ENCODE data around the gene FBXO40. TPM values are rescaled to one million over a fixed set of nuclear protein-coding genes. Genes with fewer than 3 reads are reported as not detected.

The FBXO40 gene
- not detected for total RNA-seq

GRCh38 chr3:121592856-121593702 lies at the start of gene FBXO40:
Gene FBXO40, plus strand, starts transcription at chr3:121593379. Its CDS starts 27,197 bp downstream, at chr3:121620576.

GRCh38 chr3:121545574-121546455 lies 47.4 kb upstream of the FBXO40 start, which contains the start of gene POLQ:
Gene POLQ, minus strand, starts transcription at chr3:121545988. Its CDS starts 111 bp downstream, at chr3:121545877.

GRCh38 chr3:121567649-121568048 lies 25.5 kb upstream of the FBXO40 start, which contains the start of gene ARGFX:
Gene ARGFX, plus strand, starts transcription at chr3:121567949. Its CDS starts 2,765 bp downstream, at chr3:121570714.

GRCh38 chr3:121660356-121661171 lies 67.4 kb downstream of the FBXO40 start, which contains the start of gene HCLS1:
Gene HCLS1, minus strand, starts transcription at chr3:121660903. Its CDS starts 2,556 bp downstream, at chr3:121658347.

Small RNA genes lying within 50 kb of the gene (small RNA-seq; reads per million reads assigned to genes)
- gene RNU4-62P = not detected

Other genes with a start within 250 kb of the FBXO40 start
- 2.5 TPM for gene POLQ, start 47.4 kb upstream of the FBXO40 start, total RNA-seq
- not detected for gene ARGFX, start 25.4 kb upstream of the FBXO40 start, total RNA-seq
- gene HCLS1, start 67.5 kb downstream of the FBXO40 start, total RNA-seq = 4.6 TPM
- 40.8 TPM for gene GOLGB1, start 156.4 kb downstream of the FBXO40 start, total RNA-seq
- gene IQCB1, start 241.7 kb downstream of the FBXO40 start, total RNA-seq = 22.8 TPM
- 11.3 TPM for gene EAF2, start 241.8 kb downstream of the FBXO40 start, total RNA-seq